Neutrophil (primary cell): Measurements from ENCODE around the gene UBL4B.

Source experiments
- H3K27ac ChIP-seq: fragments of 200-600 bp; sonication (generic); 2 replicates; pipeline ENCODE4 v1.5.1; 2016; ENCODE audit warnings: mild to moderate bottlenecking, moderate library complexity
- H3K27me3 ChIP-seq: fragments of 200-600 bp; sonication (generic); 2 replicates; pipeline ENCODE4 v1.6.0; 2016; ENCODE audit warnings: mild to moderate bottlenecking
- H3K36me3 ChIP-seq: fragments of 200-600 bp; sonication (generic); 2 replicates; pipeline ENCODE4 v1.5.1; 2017
- H3K4me1 ChIP-seq, 2 experiments: fragments of 200-600 bp in 1 of 2; sonication (generic) in 1 of 2; 1 replicate in 1 of 2; 2 replicates in 1 of 2; pipeline versions ENCODE4 v1.5.1 to v1.6.1; 2013 to 2016; ENCODE audit warnings: low read depth in 1 of 2, low read length in 1 of 2, mild to moderate bottlenecking in 1 of 2, moderate library complexity in 1 of 2; ENCODE audit not compliant: control insufficient read depth in 1 of 2, insufficient read depth in 1 of 2
- H3K4me3 ChIP-seq, 2 experiments: fragments of 200-600 bp in 1 of 2; sonication (generic) in 1 of 2; 1 replicate in 1 of 2; 2 replicates in 1 of 2; pipeline ENCODE4 v1.5.1; 2013 to 2016; ENCODE audit warnings: low read depth in 1 of 2, low read length in 1 of 2, mild to moderate bottlenecking in 1 of 2, moderate library complexity in 1 of 2
- H3K9me3 ChIP-seq: fragments of 200-600 bp; sonication (generic); 2 replicates; pipeline ENCODE4 v1.5.1; 2016
- CTCF ChIP-seq: fragments of 200-600 bp; sonication (generic); IDR thresholded peaks from 2 replicates; pipeline ENCODE4 v1.5.1; 2016; ENCODE audit warnings: antibody characterized with exemption

Gene UBL4B

GRCh38 chr1:110132682-110133081 lies 20.4 kb downstream of the UBL4B start:
- Histone ChIP-seq H3K27ac (no peak overlapping the region), H3K4me3 (no peak overlapping the region), H3K9me3 (no peaks in the 10 kb centered on the region), H3K4me1 (no peaks in the 10 kb centered on the region), H3K27me3 (peaks cover 99% of the 10 kb centered on the region), H3K36me3 (no peaks in the 10 kb centered on the region)
- TF ChIP-seq CTCF: no peak

- TF ChIP-seq CTCF: no peak
- Histone ChIP-seq H3K4me3 (no peak overlapping the region), H3K4me1 (no peaks in the 10 kb centered on the region), H3K36me3 (no peaks in the 10 kb centered on the region), H3K9me3 (no peaks in the 10 kb centered on the region), H3K27me3 (peaks cover 99% of the 10 kb centered on the region), H3K27ac (no peak overlapping the region)
Observed at GRCh38 chr1:110133436-110133835, 21.2 kb downstream of the UBL4B start.

GRCh38 chr1:110134050-110134595 lies 21.9 kb downstream of the UBL4B start:
- no peak for TF ChIP-seq CTCF
- H3K27me3 ChIP-seq: peaks cover 99% of the 10 kb centered on the region
- no peaks in the 10 kb centered on the region for H3K9me3 ChIP-seq
- no peak overlapping the region for H3K27ac ChIP-seq
- H3K4me1 ChIP-seq: no peaks in the 10 kb centered on the region
- H3K4me3 ChIP-seq: no peak overlapping the region
- H3K36me3 ChIP-seq: no peaks in the 10 kb centered on the region

- Histone ChIP-seq H3K27ac (no peak overlapping the region), H3K36me3 (no peaks in the 10 kb centered on the region), H3K27me3 (peaks cover 99% of the 10 kb centered on the region), H3K4me1 (no peaks in the 10 kb centered on the region), H3K4me3 (no peak overlapping the region), H3K9me3 (no peaks in the 10 kb centered on the region)
- no peak for TF ChIP-seq CTCF
Observed at GRCh38 chr1:110135246-110135645, 23.0 kb downstream of the UBL4B start.

- H3K4me1 ChIP-seq: no peaks in the 10 kb centered on the region
- no peak overlapping the region for H3K27ac ChIP-seq
- H3K9me3 ChIP-seq: no peaks in the 10 kb centered on the region
- no peak for TF ChIP-seq CTCF
- H3K27me3 ChIP-seq: peaks cover 98% of the 10 kb centered on the region
- no peak overlapping the region for H3K4me3 ChIP-seq
- no peaks in the 10 kb centered on the region for H3K36me3 ChIP-seq
Observed at GRCh38 chr1:110135666-110136065, 23.4 kb downstream of the UBL4B start.

- H3K4me3 ChIP-seq: no peak overlapping the region
- no peak for TF ChIP-seq CTCF
- H3K4me1 ChIP-seq: no peaks in the 10 kb centered on the region
- H3K9me3 ChIP-seq: no peaks in the 10 kb centered on the region
- peaks cover 98% of the 10 kb centered on the region for H3K27me3 ChIP-seq
- no peak overlapping the region for H3K27ac ChIP-seq
- no peaks in the 10 kb centered on the region for H3K36me3 ChIP-seq
Observed at GRCh38 chr1:110136911-110137310, 24.7 kb downstream of the UBL4B start.
